ENCODE measurements around the gene NFIX.

GRCh38 chr19:12969292-12969988 lies 25.8 kb upstream of the NFIX start, which contains the start of gene DAND5:
- TF ChIP-seq CTCF (IDR thresholded peaks at IDR 0.05) (no peak), POLR2A (IDR thresholded peaks at IDR 0.05) (peak in 1 of 2 donors; percentile 33)

All from adrenal gland (tissue), 5 donors.